ENCODE data around the gene PRRC2B. TPM values are rescaled to one million over a fixed set of nuclear protein-coding genes. Genes with fewer than 3 reads are reported as not detected.

PRRC2B gene
- total and polyA plus RNA-seq, 2 of the 13 experiments (the other 11 are each of a cell fraction or from before 2014, with no cell fraction given), result 20.8 to 37.4 TPM

GRCh38 chr9:131439224-131439623 lies 45.3 kb downstream of the PRRC2B start:
- ChIA-PET POLR2A (no interaction called here), CTCF (ENCODE audit: low intra/inter-chr PET ratio, low total read pairs) (no interaction called here)
- H4K20me1 ChIP-seq (ENCODE audit: insufficient read depth, low read length), result 0 out of 2 replicates have a peak, but pooled peaks cover 10% of the 10 kb centered on the region
- TF ChIP-seq KLF6 (CRISPR knock-in tag; IDR thresholded peaks at IDR 0.05) (no peak), ZNF776 (CRISPR knock-in tag; IDR thresholded peaks at IDR 0.05) (no peak), PLSCR1 (CRISPR knock-in tag; IDR thresholded peaks at IDR 0.05; ENCODE audit: borderline replicate concordance) (no peak), HINFP (CRISPR knock-in tag; IDR thresholded peaks at IDR 0.05; ENCODE audit: low read depth) (no peak), ARNTL (CRISPR knock-in tag; IDR thresholded peaks at IDR 0.05) (no peak), ZNF687 (CRISPR knock-in tag; IDR thresholded peaks at IDR 0.05) (no peak), CAMTA2 (CRISPR knock-in tag; IDR thresholded peaks at IDR 0.05; ENCODE audit: borderline replicate concordance) (no peak), ZNF18 (CRISPR knock-in tag; IDR thresholded peaks at IDR 0.05; ENCODE audit: insufficient replicate concordance) (no peak), CREB1 (IDR thresholded peaks at IDR 0.05) (no peak), CREB1 (CRISPR knock-in tag; IDR thresholded peaks at IDR 0.05) (no peak), MTERF4 (CRISPR knock-in tag; IDR thresholded peaks at IDR 0.05) (no peak), PBX3 (CRISPR knock-in tag; IDR thresholded peaks at IDR 0.05; ENCODE audit: borderline replicate concordance) (no peak)
- no peak overlapping the region for H3K4me2 ChIP-seq (ENCODE audit: low read depth, low read length)
- H3K9me3 ChIP-seq (ENCODE audit: low read length), result no peaks in the 10 kb centered on the region
- WGBS (ENCODE audit: low lambda C conversion rate), result 100% methylated on average over 4 of the region's 4 CpGs
- no peak for ATAC-seq
- H3K79me2 ChIP-seq (ENCODE audit: insufficient read depth, low read length), result peaks cover 10% of the 10 kb centered on the region
- H2AFZ ChIP-seq (ENCODE audit: low read length), result no peak overlapping the region
- in situ Hi-C loops (cut with HindIII; ENCODE audit: extremely low pct_ligation_motif_present, low pct_unique_long_range_greater_than_20kb) (no loop called here), intact Hi-C loops (cut with micrococcal nuclease; ENCODE audit: unreplicated experiment) (no loop called here)
- no peaks in the 10 kb centered on the region for H3K27me3 ChIP-seq (ENCODE audit: control insufficient read depth in 1 of 2, insufficient read depth in 2 of 2, low read length in 2 of 2)
- FAIRE-seq, result no peak
- no peak for DNase-seq (ENCODE audit: low spot score)
- H3K9ac ChIP-seq (ENCODE audit: insufficient read depth, low read depth, low read length), result no peak overlapping the region
- H3K4me3 ChIP-seq (replicated peaks in 1 of 3; ENCODE audit: insufficient read depth in 1 of 3, low read depth in 2 of 3, low read length in 3 of 3), result no peak overlapping the region
- BruUV-seq (replicated peaks), result no TSS peak
- peaks cover 41 to 87% of the 10 kb centered on the region in 2 experiments for H3K36me3 ChIP-seq (replicated peaks in 1 of 2; ENCODE audit: control insufficient read depth in 1 of 2, insufficient read depth in 2 of 2, low read length in 2 of 2)
- no peaks in the 10 kb centered on the region for H3K4me1 ChIP-seq (ENCODE audit: insufficient read depth, low read length)
- H3K27ac ChIP-seq (ENCODE audit: extremely low read length, insufficient read depth, low read length), result no peak overlapping the region
